Osteoblast (primary cell): ENCODE data around the gene YEATS2. TPM values are rescaled to one million over a fixed set of nuclear protein-coding genes. Genes with fewer than 3 reads are reported as not detected.
A peak's percentile ranks its signal among the peaks of the same experiment; 100 is the strongest.

ENCODE experiments used
- DNase-seq: peaks from one replicate; pipeline ENCODE4 v3.0.0; 2011; ENCODE audit warnings: low spot score, mixed read lengths; ENCODE audit not compliant: insufficient read length; ENCODE audit errors: missing footprints
- H2AFZ ChIP-seq: 2 replicates; pipeline ENCODE4 v1.6.0; 2011; ENCODE audit warnings: mild to moderate bottlenecking, low read length
- H3K27ac ChIP-seq: 2 replicates; pipeline ENCODE4 v1.5.1; 2011; ENCODE audit warnings: mild to moderate bottlenecking, low read depth, low read length, moderate library complexity
- H3K27me3 ChIP-seq: 2 replicates; pipeline ENCODE4 v1.6.0; 2012; ENCODE audit warnings: mild to moderate bottlenecking, control low read depth, inconsistent platforms, low read length, moderate library complexity; ENCODE audit not compliant: insufficient read depth
- H3K36me3 ChIP-seq: 2 replicates; pipeline ENCODE4 v1.5.1; 2011; ENCODE audit warnings: mild to moderate bottlenecking, low read length, control low read depth, moderate library complexity; ENCODE audit not compliant: insufficient read depth
- H3K4me1 ChIP-seq: 2 replicates; pipeline ENCODE4 v1.5.1; 2011; ENCODE audit warnings: mild to moderate bottlenecking, low read length, control low read depth, moderate library complexity; ENCODE audit not compliant: insufficient read depth
- H3K4me2 ChIP-seq: 2 replicates; pipeline ENCODE4 v1.6.0; 2011; ENCODE audit warnings: mild to moderate bottlenecking, low read length; ENCODE audit not compliant: insufficient read depth
- H3K4me3 ChIP-seq: fragments of 200-600 bp; sonication (generic); 3 replicates; pipeline ENCODE4 v1.5.1; 2012; ENCODE audit warnings: mild to moderate bottlenecking, low read length, inconsistent platforms; ENCODE audit not compliant: insufficient read depth
- H3K79me2 ChIP-seq: 2 replicates; pipeline ENCODE4 v1.6.0; 2012; ENCODE audit warnings: mild to moderate bottlenecking, low read length, control low read depth, inconsistent platforms; ENCODE audit not compliant: insufficient read depth
- H3K9me3 ChIP-seq: 2 replicates; pipeline ENCODE4 v1.5.1; 2011; ENCODE audit warnings: low read depth, low read length, control low read depth
- H4K20me1 ChIP-seq: 2 replicates; pipeline ENCODE4 v1.6.0; 2012; ENCODE audit warnings: mild to moderate bottlenecking, low read length, control low read depth; ENCODE audit not compliant: insufficient read depth
- total RNA-seq: library from RNA; depleted of rRNA; stranded (reverse); fragments of >200 nt; gene quantifications from 2 replicates; pipeline ENCODE4 v1.2.3, GENCODE V29; 2012
- TF ChIP-seq, protein P1 (sequence below): IDR thresholded peaks from 2 replicates; pipeline ENCODE4 v1.5.1; 2011; ENCODE audit warnings: mild to moderate bottlenecking, low read depth, low read length, moderate library complexity; ENCODE audit errors: extremely low read depth

The YEATS2 gene
- total RNA-seq, 1 donor: 32.2 TPM

DNA sequence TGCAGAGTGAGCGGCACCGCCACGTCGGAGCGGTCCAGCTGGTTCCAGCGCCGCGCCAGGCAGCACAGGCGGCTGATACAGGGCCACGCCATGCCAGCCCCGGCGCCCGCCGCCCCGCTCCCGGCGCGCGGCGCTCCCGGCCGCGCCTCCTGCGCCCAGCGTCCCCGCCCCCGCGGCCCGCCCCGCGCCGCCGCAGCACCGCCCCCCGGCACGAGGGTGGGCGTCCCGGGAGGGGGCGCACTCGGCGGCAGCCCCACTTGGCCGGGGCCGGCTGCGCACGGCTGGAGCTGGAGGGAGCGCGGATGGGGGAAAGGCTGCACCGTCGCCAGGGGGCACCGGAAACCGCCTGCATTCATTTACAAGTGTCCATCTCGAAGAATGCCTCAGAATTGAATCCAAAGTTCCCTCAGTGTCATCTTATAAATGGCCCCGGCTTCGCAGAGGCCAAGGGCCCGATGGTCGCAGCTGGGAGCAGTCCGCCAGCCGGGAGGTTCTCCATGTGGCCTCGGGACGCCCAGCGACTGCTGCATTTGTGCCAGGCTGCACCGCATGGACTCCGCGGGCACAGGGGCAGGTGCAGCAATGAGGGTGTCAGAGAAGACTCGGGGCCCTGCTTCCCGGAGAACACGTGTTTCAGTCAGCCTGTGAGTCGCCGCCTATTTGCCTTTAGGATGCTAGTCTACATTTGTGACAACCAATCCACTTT lies 128.0 kb downstream of the YEATS2 start, which contains the start of gene MAP6D1:
Gene MAP6D1, minus strand, starts transcription at position 122 of the 706 bp plus-strand sequence. Its CDS starts 30 bp downstream, at position 92.
- peak; percentile 97 for DNase-seq
- H3K4me2 ChIP-seq: peak within 1 kb of the TSS; percentile 85
- H3K4me3 ChIP-seq: peak within 1 kb of the TSS; percentile 78
- TF ChIP-seq, protein P1, sequence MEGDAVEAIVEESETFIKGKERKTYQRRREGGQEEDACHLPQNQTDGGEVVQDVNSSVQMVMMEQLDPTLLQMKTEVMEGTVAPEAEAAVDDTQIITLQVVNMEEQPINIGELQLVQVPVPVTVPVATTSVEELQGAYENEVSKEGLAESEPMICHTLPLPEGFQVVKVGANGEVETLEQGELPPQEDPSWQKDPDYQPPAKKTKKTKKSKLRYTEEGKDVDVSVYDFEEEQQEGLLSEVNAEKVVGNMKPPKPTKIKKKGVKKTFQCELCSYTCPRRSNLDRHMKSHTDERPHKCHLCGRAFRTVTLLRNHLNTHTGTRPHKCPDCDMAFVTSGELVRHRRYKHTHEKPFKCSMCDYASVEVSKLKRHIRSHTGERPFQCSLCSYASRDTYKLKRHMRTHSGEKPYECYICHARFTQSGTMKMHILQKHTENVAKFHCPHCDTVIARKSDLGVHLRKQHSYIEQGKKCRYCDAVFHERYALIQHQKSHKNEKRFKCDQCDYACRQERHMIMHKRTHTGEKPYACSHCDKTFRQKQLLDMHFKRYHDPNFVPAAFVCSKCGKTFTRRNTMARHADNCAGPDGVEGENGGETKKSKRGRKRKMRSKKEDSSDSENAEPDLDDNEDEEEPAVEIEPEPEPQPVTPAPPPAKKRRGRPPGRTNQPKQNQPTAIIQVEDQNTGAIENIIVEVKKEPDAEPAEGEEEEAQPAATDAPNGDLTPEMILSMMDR: peak; percentile 22
- H3K27me3 ChIP-seq: no peaks in the 10 kb centered on the region
- H3K9me3 ChIP-seq: no peaks in the 10 kb centered on the region
- H4K20me1 ChIP-seq: no peaks in the 10 kb centered on the region
- H3K79me2 ChIP-seq: no peaks in the 10 kb centered on the region
- no peak within 1 kb of the TSS for H3K27ac ChIP-seq
- peaks cover 6% of the 10 kb centered on the region for H3K4me1 ChIP-seq
- H3K36me3 ChIP-seq: peaks cover 15% of the 10 kb centered on the region
- peak within 1 kb of the TSS; percentile 56 for H2AFZ ChIP-seq

DNA sequence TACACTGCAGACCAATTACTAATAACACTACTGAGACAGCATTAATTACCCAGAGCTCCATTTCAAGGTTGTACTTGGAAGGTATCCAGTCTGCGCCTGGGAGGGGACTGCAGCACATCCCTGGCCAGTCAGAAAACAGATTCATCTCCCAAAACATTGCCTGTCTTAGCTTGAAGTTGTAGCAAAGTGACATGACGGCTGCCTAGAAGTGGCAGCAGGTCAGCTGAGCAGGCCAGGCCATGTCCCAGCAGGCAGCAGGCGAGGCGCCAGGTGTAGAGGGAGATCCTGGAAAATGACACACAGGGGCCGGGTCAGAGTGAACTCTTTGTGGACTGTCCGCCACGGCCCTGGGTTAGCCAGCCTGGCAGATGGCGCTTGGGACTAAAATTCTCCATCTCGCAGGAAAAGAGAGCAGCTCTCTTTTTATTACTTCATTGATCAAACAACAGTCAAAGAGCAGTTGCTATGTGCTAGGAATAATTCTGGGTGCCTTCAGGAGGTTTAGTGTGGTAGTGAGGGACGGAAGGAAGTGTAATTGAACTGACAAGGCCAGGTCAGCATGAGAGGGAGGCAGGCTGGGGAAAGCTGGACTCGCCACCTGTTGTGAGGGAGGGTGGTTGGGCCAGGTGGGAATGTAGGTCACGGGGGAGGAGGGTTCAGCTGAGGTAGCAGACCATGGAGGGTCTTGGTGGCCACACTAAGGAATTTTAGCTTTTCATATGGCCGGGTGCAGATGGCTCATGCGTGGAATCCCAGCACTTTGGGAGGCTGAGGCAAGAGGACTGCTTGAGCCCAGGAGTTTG lies 129.1 kb downstream of the YEATS2 start:
- DNase-seq: peak; percentile 83

DNA sequence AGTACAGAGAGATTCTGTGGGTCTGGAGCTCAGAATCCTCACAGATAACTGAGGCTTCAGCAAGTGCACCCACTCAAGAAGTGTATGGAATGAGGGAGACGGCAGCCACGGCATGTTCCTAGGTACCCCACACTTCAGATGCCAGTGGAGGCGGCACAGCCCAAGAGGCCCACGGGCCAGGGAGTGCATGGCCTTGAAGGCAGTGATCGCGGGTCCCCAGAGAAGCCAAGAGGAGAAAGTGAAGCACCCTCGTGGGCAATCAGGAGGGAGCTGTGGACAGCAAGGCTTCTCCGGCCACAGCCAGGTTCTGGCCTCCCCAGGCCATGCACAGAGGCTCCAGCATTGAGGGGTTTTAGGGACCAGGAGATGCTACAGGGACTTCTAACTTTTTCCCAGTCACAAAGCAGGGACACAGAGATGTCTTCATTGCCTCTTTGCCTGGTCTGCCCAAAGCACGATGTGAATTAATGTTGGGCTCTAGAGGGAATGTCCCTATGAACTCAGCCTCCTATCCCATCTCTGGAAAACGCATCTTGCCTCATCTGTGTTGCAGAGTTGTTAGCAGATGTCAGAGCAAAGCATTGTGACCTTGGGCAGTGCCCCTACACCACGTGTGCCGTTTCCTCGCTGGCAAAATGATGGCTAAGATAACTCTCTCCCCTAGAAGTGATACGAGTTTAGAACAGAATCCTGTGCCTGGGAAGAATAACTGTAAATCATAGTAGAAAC lies 130.4 kb downstream of the YEATS2 start:
- Histone ChIP-seq H4K20me1 (no peaks in the 10 kb centered on the region), H3K36me3 (peaks cover 25% of the 10 kb centered on the region), H3K27ac (no peak overlapping the region), H3K9me3 (no peaks in the 10 kb centered on the region), H3K4me3 (no peak overlapping the region), H3K79me2 (no peaks in the 10 kb centered on the region), H3K4me1 (peaks cover 6% of the 10 kb centered on the region), H3K4me2 (no peak overlapping the region), H2AFZ (no peak overlapping the region), H3K27me3 (no peaks in the 10 kb centered on the region)
- no peak for DNase-seq
- TF ChIP-seq, protein P1: no peak

More for the DNA sequence above, 129.1 kb downstream of the YEATS2 start:
- no peak overlapping the region for H3K4me2 ChIP-seq
- H2AFZ ChIP-seq: no peak overlapping the region
- no peaks in the 10 kb centered on the region for H4K20me1 ChIP-seq
- peaks cover 6% of the 10 kb centered on the region for H3K4me1 ChIP-seq
- H3K79me2 ChIP-seq: no peaks in the 10 kb centered on the region
- H3K36me3 ChIP-seq: peaks cover 15% of the 10 kb centered on the region
- no peaks in the 10 kb centered on the region for H3K9me3 ChIP-seq
- no peak overlapping the region for H3K4me3 ChIP-seq
- no peak overlapping the region for H3K27ac ChIP-seq
- TF ChIP-seq, protein P1: no peak
- H3K27me3 ChIP-seq: no peaks in the 10 kb centered on the region
